ENCODE data around the gene KCNH1.
A peak's percentile ranks its signal among the peaks of the same experiment; 100 is the strongest.

Gene KCNH1, protein sequence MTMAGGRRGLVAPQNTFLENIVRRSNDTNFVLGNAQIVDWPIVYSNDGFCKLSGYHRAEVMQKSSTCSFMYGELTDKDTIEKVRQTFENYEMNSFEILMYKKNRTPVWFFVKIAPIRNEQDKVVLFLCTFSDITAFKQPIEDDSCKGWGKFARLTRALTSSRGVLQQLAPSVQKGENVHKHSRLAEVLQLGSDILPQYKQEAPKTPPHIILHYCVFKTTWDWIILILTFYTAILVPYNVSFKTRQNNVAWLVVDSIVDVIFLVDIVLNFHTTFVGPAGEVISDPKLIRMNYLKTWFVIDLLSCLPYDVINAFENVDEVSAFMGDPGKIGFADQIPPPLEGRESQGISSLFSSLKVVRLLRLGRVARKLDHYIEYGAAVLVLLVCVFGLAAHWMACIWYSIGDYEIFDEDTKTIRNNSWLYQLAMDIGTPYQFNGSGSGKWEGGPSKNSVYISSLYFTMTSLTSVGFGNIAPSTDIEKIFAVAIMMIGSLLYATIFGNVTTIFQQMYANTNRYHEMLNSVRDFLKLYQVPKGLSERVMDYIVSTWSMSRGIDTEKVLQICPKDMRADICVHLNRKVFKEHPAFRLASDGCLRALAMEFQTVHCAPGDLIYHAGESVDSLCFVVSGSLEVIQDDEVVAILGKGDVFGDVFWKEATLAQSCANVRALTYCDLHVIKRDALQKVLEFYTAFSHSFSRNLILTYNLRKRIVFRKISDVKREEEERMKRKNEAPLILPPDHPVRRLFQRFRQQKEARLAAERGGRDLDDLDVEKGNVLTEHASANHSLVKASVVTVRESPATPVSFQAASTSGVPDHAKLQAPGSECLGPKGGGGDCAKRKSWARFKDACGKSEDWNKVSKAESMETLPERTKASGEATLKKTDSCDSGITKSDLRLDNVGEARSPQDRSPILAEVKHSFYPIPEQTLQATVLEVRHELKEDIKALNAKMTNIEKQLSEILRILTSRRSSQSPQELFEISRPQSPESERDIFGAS

DNA sequence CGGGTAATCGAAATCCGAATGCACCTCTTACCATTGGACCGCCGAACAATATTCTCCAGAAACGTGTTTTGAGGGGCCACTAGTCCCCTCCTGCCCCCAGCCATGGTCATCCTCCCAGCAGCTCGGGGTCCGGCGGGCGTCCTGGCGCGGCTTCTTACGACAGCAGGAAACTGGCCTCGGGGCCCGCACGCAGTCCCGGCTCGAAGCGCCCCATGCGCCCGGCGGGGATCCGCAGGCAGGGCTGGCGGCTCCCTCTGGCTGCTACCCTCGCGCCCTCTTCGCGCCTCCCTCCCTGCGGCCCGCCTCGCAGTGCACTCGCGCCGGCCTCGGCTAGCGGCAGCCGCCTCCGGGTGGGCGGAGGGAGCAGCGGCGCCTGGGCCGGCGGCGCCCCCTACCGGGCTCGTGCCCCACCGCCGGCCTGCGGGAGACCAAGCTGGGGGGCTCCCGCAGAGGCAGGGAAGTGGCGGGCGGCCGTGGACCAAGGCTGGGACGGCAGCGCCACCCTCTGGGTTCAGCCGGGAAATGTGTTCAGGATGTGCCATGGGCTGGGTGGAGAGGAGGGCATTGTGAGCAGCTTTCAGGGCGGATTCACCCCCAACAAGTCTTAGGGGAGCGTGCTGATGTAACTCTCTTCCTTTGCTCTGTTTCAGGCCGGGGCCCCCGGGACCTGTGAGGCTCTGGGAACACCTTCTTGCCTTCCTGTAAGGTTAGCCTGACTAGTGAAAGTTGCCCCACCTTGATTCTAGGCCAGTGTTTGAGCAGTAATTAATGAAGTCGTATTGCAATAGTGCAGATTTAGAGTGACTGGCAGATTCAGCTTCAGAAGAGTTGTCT lies at the start of gene KCNH1:
TSS of gene KCNH1 (minus strand) at position 313 of the 834 bp plus-strand sequence. CDS start at position 110, 203 bp downstream.
- DNase-seq (ENCODE audit: low spot score): peak; percentile 89

DNA sequence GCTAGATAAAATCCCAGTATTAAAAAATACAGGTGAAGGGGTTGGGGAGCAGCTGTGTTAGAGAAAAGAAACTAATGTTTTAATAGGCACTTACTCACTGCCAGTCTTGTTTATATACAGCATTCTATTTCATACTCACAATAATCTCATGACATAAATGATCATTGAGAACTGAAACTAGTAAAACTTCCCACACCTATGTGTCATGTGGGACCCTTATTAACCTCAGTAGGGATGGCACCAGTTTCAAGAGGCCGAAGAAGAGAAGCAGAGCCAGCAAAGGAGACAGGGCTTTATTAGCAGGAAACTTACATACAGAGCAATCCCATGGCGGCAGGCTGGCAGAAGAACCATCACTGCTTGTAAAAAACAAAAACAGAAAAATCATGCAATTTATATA lies 48.8 kb upstream of the KCNH1 start:
- DNase-seq (ENCODE audit: low spot score): no peak

DNA sequence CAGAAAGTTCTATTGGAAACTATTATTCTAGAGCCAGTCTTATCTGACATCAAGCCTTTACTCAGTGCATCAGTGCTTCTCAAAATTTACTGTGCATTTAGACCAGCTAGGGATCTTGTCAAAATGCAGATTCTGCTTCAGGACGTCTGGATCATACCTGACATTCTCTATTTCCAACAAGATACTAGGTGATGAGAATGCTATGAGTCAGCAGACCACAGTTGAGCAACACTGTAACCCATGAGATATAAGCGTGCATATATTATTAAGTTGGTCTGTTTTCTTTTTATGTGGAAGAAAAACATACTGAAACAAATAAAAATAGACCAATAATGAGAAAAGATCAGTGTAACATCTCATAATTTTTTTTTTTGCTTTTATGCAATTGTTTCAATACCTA lies 40.4 kb upstream of the KCNH1 start:
- no peak for DNase-seq (ENCODE audit: low spot score)

DNA sequence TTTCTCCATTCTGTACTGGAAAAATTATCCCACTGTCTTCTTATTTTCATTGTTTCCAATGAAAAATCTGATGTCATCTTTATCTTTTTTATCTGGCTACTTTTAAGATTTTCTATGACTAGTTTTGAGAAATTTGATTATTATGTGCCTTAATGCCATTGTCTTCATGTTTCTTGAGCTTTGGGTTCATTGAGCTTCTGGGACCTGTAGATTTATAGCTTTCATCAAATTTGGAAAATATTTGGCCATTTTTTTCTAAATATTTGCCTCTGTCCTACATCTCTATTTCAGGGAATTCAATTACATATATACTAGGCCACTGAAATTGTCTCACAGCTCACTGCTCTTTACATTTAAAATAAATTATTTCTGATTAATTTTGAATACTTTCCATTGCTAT lies 38.7 kb upstream of the KCNH1 start:
- no peak for DNase-seq (ENCODE audit: low spot score)

DNA sequence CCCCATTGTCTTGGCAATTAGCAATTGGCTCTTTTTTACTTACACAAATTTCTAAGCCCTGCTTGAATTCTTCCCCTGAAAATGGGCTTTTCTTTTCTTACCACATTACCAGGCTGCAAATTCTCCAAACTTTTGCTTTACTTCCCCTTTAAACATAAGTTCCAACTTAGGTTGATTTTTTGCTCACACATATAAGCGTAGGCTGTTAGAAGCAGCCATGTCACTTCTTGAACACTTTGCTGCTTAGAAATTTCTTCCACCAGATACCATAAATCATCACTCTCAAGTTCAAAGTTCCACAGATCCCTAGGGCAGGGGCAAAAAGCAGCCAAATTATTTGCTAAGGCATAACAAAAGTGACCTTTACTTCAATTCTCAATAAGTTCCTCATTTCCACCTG lies 35.4 kb upstream of the KCNH1 start:
- no peak for DNase-seq (ENCODE audit: low spot score)

DNA sequence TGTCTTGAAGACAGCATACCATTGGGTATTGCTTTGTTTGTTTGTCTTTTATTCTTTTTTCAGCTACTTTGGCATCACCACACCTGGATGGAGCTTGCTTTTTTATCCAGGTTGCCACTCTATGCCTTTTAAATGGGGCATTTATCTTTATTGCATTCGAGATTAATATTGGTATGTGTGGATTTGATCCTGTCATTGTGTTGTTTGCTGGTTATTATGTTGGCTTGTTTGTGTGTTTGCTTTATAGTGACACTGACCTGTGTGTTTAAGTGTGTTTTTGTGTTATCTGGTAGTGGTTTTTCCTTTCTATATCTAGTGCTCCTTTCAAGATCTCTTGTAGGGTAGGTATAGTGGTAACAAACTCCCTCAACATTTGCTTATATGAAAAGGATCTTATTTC lies 24.9 kb upstream of the KCNH1 start:
- DNase-seq (ENCODE audit: low spot score): no peak

DNA sequence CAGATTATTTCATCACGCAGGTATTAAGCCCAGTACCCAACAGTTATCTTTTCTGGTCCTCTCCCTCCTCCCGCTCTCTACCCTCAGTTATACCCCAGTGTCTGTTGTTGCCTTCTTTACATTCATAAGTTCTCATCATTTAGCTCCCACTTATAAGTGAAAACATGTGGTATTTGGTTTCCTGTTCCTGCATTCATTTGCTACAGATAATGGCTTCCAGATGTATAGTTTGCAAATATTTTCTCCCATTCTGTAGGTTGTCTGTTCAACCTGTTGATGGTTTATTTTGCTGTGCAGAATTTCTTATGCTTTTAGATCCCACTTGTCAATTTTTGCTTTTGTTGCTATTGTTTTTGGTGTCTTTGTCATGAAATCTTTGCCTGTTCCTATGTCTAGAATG lies 21.1 kb upstream of the KCNH1 start:
- no peak for DNase-seq (ENCODE audit: low spot score)

DNA sequence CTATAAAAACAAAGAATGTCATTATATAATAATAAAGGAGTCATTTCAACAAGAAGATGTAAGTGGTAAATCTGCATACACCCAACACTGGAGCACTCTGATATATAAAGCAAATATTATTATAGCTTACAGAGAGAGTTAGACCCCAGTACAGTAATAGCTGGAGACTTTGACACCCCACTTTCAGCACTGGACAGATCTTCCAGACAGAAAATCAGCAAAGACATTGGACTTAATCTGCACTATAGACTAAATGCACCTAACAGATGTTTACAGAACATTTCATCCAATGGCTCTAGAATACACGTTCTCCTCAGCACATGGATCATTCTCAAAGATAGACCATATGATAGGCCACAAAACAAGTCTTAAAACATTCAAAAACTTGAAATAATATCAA lies 20.0 kb upstream of the KCNH1 start:
- no peak for DNase-seq (ENCODE audit: low spot score)

DNA sequence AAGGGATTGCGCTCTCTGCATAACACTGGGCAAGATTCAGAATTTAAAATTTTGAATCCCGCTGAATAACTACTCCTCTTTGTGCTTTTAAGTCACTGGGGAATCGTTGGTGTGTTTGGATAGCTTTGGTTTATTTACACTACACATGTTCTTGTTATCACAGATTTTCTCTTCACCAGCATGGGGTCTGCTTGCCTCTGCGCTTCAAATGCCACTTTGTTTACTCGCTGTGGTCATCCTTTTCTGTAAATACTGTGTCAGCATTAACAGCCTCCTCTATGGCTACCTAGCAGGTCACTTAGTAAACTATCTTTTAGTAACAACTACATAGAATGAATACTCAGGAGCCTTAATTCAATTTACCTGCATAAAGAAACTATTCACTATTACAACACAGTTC lies 14.4 kb upstream of the KCNH1 start:
- DNase-seq (ENCODE audit: low spot score): no peak

DNA sequence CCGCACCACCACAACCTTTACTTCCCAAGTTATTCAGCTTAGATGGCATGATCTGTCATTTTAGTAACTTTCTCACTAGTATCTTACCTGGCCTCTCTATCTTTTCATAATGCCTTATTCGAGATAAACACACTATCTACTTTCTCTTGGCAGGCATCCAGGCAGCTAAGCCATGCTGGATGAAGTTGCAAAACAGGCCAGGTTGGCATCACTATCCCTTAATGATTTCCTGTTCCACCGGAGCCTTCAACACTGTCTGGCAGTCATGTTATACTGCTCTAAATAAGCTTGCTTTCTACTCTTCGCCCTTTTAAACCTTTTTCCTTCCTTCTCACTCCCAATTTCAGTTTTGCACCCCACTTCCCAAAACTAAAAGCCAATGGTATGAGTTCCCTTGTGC lies 12.0 kb upstream of the KCNH1 start:
- no peak for DNase-seq (ENCODE audit: low spot score)

DNA sequence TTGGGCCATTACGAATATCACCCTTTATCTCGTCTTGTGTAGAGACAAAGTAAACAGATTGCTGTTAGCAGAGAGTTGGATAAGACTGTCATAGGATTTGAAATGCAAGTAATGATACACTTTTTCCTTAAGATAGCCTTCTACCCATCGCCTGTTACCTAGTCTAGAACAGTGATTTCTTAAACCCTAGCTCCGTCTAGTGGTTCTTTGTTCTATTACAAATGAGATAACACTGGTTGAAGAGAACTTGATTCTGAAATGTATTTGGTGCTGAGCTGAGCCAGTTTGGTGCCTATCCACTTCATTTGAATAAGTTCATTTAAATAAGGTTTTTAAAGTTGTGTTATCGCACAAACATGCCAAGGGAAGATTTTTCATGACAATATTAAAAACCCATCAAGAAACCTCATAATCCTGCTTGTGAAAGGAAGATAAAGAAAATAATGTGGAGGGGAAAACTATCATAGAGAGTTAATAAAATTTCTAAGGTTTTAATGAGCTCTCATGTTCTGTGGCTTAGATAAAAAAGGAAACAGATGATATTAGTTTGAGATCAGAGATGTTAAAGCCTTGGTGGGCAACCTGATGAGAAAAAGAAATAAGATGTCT lies 1.5 kb upstream of the KCNH1 start:
- DNase-seq (ENCODE audit: low spot score): peak; percentile 58

DNA sequence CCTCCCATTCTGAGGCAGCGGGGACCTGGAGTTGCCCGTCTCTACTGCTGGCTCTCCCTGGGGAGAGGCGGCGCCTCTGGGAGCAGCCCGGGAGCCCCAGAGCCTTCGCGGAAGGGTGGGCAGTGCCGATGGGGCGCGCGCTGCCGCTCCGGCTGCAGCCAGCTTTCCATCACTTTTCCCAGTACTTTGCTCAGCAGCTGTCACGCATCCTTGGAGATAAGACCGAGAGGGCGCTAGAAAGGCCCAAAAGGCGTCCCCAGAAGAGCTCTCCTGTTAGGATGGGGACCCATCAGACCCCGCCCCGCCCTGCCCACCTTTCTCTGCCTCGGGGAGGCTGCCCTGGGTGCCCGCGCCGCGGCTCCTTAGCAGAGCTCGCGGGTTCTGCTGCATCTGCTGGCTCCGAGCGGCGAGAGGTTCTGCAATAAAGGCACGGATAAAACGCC lies 534 bp downstream of the KCNH1 start:
- no peak for DNase-seq (ENCODE audit: low spot score)

DNA sequence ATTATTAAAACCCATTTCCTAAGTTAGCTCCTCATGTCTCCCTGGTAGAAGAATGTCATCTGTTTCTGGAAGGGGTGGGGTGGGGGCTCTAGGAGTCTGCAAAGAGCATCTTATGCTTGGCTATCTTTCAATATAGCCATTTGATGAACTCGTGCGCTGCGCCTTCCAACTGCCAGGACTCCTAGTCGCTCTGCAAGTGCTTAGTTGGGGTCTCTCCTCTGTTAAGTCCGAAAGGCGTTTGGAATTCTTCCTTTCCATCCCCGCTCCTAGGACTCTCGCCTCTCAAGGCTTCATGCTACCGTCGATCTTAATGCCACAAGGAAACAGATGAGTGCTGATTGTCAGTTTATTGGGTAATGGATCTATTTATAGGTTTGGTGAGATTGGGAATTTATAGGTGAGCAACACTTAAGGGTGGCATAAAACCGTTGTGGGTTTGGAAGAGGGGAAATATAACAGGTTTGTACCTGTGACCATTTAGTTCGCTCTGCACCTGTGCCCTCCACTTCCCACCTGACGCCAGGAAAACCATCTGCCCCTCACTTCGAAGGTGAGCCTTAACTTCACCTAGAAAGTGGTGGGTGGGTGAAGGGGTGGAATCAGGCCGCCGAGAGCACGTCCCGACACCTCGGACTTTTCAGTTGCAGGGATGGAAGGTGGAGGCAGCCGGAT lies 1.1 kb downstream of the KCNH1 start:
- DNase-seq (ENCODE audit: low spot score): no peak

DNA sequence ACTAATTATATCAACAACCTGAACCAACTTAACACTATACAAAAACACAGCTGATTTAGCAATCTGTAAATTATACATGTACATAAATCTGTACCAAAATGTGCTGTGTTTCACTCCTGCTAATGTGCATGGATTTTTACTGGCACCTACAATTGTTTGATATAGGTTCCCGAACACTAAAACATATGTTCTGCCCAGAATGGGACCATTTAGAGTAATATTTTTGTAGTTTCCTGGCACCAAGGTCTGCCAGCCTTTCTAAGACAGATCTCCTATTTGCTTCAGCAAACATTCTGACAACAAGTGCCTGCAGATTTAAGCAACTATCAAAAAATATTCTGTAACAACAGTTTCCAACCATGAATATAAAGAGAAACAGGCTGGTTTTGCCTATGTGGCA lies 4.2 kb downstream of the KCNH1 start:
- DNase-seq (ENCODE audit: low spot score): no peak

DNA sequence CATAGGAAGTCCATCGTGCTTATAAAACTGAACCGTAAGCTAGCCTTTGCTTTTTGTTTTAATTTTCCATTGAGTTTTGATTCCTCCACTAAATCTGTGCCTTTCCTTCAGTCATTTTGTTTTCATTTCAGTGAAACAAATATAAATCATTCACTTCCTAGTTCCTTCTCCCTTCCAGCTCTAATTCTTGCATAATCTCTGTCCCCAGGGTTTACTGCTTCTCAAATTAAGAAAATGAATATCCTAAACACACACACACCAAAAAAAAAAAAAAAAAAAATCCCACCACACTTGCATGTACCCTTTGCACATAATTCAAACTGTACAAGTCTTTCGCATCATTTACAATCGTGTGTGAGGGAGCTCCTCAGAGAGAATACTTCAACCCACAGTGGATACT lies 6.8 kb downstream of the KCNH1 start:
- no peak for DNase-seq (ENCODE audit: low spot score)

DNA sequence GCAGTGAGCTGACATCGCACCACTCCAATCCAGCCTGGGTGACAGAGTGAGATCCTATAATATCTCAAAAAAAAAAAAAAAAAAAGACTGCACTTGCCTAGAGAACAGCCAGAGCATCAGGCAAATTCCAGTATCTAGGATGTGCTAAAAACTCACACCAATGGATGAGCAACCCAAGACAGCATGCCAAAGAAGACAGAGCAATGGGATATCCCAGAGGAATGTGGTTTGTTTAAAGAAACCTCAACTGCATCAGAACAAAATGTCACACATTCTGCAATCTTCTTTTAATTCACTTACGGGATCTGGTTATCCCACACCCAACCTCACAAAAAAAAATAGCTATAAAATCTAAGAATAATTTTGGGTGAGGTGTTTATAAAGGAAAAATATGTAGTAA lies 7.3 kb downstream of the KCNH1 start:
- DNase-seq (ENCODE audit: low spot score): peak; percentile 48

DNA sequence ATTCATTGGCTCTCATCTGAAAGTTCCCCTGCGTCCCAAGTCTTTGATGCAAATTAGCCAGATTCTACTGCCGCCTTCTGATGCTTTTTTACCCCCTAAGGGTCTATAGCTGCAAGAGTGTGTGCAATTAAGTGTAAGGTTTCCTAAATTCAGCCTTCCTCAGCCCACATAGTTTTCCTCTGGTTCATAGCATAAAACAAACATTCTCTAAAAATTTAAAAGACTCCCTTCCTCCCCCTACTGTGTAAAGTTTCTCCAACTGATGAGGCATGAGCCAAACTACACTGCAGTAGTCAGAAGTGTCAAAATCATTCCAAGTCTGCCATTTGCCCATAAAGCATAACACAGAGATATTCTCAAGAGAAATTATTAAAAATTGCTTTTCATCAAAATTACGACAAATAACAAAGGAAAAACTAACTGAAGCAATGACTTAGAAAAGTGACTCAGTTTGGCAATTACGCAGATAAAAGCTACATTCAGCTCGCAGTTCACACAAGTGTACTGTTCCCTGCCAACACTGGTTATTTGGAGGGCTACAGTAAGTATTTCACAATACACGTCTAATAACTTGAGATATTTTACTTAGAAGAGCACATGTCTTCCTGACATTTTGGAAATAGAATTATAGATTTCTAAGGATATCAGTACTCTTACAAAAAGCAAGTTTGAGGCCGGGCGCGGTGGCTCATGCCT lies 15.4 kb downstream of the KCNH1 start:
- peak; percentile 35 for DNase-seq (ENCODE audit: low spot score)

DNA sequence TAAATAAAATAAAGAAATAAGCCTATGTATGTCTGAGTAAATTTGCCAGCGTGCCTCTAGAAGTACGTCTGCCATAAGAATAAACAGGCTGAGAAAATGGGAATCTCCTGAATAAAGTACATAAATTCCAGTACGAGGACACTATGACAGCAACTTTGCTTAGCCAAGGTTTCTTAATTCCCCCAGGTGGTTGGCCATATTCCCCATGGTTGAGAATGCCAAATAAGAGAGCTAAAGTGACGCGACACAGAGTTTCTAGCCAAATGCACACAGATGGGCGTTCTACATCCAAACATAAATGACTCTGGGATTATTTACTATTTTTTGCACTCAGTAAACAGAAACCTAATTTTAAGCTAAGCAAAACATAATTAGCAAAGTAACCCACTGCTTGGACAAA lies 19.5 kb downstream of the KCNH1 start:
- DNase-seq (ENCODE audit: low spot score): no peak

DNA sequence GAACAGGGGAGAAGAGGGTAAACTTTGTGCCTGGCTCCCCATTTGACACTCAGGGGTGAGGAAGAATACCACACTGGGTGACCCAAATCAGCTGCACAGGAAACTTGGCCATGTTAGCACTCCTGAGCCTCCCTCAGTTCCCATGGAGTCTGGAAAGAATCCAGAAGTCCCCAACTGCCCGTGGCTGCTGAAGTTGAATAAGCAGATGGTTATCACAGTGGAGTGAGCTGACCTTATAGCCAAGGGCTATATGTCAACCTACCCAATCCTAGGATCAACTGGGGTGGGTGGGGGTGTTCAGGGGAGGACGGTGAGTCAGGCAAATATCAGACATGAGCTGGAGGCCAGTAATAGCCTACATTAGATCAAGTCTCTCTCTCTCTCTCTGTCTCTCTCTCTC lies 20.4 kb downstream of the KCNH1 start:
- no peak for DNase-seq (ENCODE audit: low spot score)

DNA sequence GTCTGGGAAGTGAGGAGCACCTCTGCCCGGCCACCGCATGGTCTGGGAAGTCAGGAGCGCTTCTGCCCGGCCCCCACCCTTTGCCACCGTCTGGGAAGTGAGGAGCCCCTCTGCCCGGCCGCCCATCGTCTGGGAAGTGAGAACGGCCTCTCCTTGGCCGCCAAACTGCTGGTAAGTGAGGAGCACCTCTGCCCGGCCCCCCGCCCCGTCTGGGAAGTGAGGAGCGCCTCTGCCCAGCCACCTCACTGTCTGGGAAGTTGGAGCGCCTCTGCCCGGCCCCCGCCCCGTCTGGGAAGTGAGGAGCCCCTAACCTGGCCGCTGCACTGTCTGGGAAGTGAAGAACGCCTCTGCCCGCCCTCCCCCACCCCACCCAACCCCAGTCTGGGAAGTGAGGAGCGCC lies 22.6 kb downstream of the KCNH1 start:
- no peak for DNase-seq (ENCODE audit: low spot score)

Data from AG08395 (cell line).